T-helper 1 cell (primary cell): ENCODE results near the gene FBN1.

Experiments used
- DNase-seq, 5 donors: peaks; one replicate each; pipeline ENCODE4 v3.0.0-alpha.2; 2012 to 2020

The FBN1 gene

DNA sequence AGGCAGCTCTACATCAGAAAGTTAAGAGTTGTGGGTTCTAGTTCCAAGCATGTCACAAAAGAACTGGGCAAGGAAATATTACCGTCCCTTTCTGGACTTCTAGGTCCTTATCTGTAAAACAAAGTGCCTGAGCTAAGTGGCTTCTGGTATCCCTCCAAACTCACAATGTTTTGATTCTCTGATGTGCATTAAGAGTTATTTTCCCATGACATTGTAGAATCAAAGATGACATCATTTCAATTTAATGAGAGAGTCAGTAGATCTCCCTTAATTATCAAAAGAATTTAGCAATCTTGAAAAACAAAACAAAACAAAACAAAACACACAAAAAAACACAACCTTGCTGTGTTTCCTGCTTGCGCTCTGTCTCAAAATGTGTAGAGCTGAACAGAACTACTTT, 225.6 kb downstream of the FBN1 start:
- no peak for DNase-seq

GRCh38 chr15:48418343-48418742, 227.2 kb downstream of the FBN1 start:
- no peak for DNase-seq

DNA sequence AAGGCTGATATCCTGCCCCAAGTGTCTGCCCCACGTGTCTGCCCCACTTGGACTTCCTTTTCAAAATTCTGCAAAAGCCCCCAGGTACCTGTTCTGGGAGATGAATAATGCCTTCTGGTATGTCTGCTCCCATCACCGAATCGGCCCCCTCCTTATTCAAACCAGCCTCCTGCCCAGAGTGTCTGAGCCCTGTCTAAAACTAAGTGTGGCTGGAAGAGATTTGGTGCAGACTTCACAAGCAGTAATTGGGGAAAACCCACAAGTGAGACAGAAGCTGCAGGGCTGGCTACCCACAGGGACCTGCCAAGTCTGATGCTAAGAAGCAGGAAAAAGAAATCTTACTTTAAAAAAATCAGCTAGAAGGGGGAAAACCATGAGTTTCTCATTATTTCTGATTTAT, 229.2 kb downstream of the FBN1 start:
- no peak for DNase-seq

- no peak for DNase-seq
Measured at GRCh38 chr15:48415036-48415886, 230.2 kb downstream of the FBN1 start.

DNA sequence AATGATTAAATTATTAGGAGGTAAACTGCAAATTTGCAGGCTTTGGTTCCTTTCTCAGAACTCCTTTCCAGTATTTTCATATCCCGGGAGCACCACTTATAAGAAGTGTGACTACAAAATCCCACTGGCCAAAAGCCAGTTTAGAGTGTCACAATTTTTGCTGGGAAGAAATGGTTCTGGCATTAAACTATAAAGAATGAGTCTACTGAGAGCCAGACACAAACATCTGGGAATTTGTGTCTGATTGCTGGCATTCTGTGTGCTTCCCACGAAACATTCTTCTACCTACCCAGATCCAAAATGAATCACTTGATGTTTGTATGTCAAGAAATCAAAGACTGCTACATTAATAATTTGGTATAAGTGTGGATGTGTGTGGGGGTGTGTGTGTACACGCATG, 231.5 kb downstream of the FBN1 start:
- DNase-seq = no peak

DNA sequence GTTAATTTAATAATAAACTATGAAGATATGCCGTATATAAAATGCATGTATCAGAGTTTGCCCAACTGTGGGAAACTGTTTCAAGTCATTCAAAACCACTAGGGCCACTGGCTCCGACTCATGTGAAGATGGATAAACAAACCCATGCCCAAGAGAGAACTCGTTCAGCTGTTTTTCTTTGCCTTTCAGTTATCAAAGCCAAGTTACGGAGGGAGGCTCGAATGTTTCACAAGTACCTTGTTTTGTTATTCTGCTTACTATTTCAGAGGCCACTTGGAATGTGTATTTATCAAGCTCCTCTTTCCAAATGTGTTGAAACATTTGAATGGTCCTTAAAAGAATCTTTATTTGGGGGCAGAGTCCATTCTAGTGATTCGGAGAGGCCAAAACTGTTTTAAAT, 232.2 kb downstream of the FBN1 start:
- DNase-seq = no peak

DNA sequence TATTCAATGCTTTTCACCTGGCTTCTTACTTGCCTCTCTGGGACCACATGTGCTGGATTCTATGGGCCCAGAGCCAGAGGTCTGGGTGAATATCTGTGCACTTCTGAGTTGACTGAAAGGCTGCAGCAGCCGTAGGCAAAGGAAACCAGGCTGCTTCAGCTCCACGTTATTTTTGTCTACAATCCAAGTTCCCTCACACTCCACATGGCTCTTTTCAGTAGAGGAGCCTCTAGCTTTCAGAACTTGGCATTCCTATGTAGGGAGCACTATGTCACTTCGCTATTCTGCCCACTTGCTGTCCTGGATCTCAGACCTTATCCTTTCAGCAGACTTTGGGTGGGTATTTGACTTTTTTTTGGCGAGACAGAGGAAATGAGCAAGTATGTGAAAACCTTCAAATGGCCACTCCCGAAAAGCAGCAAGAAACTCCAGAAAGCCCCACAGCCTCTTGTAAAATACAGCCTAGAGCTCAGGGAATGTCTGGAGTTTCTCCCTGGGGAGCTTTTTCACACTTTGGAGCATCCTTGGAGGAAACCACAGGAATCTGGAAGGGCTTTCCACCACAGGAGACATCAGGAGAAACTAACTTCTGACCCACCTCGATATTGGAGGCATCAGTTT, 233.4 kb downstream of the FBN1 start:
- DNase-seq = no peak

DNA sequence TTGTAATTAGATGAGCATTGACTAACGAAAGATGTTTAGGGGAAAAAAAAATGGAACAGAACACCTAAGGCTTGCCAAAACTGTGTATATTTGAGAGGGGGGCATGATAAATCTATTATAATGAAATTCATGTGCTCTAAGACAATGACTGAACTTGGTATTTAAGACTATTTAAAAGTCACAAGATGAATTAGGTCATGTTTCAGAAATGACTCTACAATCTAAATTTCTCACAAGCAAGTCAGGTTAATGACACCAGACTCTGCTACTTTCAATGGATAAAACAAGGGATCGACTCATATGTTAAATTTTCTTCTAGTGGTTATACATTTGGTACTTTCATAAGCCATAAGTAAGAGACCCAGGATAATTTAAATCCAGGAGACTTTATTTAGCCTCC, 235.9 kb downstream of the FBN1 start:
- DNase-seq = no peak

GRCh38 chr15:48408327-48408726, 237.2 kb downstream of the FBN1 start:
- DNase-seq = no peak

GRCh38 chr15:48407646-48408045, 237.9 kb downstream of the FBN1 start:
- DNase-seq = no peak

- DNase-seq = no peak
Measured at GRCh38 chr15:48406911-48407310, 238.6 kb downstream of the FBN1 start.

- DNase-seq = no peak
Measured at GRCh38 chr15:48406266-48406891, 239.1 kb downstream of the FBN1 start.

- no peak for DNase-seq
Measured at GRCh38 chr15:48402427-48403177, 242.9 kb downstream of the FBN1 start.

DNA sequence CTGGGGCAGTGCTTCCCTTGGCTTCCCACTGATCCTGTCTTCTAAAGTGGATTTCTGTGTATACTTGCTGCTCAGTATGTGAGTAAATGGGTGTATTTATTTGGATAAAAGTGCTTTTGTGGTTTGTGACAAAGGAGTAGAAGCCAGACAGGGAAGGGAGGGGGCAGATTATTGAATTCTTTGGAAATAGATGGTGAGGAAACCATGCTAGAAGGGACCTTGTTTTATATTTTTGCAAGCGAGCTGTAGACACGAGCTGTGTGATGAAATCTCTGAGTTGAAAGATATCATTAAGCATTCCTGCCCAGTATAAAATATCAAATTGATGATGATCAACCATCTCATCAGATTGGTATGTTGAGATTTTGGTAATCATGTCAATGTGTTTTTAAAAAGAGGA, 245.4 kb downstream of the FBN1 start:
- DNase-seq = no peak

DNA sequence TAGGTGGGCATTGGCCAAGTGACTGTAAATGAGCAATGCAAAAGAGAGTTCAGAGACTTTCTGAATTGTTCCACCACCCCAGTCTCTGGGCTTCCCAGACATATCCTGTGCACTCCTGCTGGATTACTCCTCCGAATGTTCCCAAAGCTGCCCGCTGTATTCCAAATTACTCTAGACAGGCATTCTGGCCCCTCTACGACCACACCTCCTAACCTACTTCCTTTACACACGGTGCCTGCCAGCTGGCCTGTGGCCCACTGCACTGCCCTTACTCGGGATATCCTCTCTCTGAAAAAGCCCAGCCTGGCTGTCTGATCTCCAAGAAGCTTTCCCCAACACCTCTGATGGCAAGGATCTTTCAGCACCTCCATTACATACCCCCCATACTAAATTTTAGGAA, 247.7 kb downstream of the FBN1 start:
- no peak for DNase-seq

DNA sequence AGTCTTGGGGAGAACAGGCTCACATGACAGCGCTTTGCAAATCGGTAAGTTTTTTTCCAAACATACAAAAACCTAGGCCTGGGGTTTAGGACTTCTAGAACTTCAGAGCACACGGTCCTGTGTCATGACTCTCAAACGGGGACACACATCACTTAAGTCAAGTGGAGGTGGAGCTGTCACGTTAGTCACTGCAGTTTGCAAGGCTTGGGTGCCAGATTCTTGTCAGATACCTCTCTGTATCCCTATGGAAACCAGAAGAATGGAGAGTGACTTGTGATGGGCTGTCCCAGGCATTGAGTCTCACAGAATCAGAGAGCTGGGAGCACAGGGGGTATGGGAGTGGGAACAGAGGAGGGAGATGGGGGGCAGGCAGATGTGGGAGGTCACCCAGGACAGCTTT, 249.5 kb downstream of the FBN1 start:
- no peak for DNase-seq

GRCh38 chr15:48395521-48396011, 249.9 kb downstream of the FBN1 start:
- no peak for DNase-seq

DNA sequence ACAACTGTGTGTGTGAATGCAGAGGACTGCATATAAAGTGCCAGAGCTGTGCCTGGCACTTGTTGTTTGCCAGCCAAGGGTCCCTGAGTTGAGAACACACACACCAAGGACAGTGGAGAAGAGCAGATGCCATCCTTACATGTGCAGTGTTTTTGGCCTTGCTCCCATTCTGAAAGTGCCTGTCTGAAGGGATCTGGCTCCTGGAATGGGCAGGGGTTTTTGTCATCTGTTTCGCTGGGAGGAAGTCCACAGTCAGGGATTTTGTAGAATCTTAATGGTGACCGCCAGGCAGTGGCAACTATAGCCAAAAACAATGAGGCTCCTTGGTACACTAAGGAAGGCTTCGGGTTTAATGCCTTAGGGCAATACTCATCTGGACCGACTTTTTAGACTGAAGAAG, 250.5 kb downstream of the FBN1 start:
- no peak for DNase-seq

DNA sequence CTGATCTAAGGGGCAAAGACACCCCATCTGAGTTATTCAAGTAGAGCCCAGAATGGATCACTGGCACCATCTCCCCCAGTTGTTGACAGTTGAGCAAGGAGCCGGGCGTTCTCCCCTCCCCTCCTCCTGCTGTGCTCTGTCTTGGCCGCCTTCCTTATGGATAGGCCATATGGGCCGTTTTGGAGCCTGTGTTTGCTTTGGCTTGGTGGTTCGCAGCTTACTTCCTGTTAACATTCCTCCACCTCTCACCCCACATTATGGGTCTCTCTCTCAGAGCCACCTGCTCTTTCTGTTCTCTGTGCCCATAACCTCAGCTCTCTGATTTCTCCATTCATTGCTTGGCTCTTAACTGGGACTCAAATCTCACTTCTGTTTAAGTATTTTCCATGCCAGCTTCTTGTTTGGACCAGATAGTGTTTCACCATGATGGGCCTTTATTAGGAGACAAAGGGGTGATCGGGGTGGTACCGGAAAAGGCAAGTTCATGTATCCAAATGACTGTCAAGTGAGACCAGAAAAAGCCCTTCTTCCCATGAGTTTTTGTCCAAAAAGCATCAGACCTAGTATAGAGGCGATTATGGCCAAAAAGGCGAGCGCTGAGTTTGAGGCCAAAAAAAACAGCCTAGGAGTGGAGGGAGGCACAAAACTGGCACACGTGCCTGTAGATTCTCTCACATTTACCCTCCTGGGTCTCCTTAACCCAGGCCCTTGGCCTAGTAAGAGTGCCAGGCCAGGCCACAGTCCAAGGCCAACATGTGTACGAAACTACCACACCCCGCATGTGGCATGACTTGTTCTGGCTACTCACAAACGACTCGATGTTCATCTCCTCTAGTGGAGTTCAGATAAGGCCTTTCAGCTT, 251.6 kb downstream of the FBN1 start:
- no peak for DNase-seq

DNA sequence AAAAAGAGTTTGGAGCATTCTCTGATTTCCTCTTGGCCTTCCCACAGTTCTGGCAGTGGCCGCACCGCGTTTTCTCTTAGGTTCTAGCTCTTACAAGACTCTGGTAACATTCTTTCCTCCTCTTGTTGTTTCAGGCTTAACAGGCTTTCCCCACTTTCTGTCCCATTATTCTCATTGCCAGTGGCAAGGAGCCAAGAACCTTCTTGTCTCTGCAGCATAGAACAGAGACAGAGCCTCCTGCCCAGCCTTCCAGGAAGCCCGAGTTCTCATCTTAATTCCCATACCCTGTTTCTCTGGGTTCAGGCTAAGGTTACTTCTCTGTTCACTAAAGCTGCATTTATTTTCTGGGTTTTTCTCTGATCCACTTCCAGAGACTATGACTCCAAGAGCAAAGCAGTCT, 253.2 kb downstream of the FBN1 start:
- DNase-seq = no peak

- DNase-seq = no peak
Measured at GRCh38 chr15:48391950-48392349, 253.6 kb downstream of the FBN1 start.

- DNase-seq = no peak
Measured at GRCh38 chr15:48389691-48390143, 255.8 kb downstream of the FBN1 start.
